BJ (cell line): ENCODE measurements around the gene TENT4A. TPM values are rescaled to one million over a fixed set of nuclear protein-coding genes. Genes with fewer than 3 reads are reported as not detected.

Experiments
- CTCF ChIA-PET: fragments of 350-600 bp; formaldehyde crosslinking; extraction: SDS; loops from one replicate; lab custom pipeline; 2021; ENCODE audit warnings: antibody characterized with exemption, inconsistent platforms; lab: Yijun Ruan, JAX
- POLR2A ChIA-PET: fragments of 300-600 bp; sonication (Branson Sonifier 250); formaldehyde crosslinking; extraction: SDS; loops from one replicate; lab custom pipeline; 2021; ENCODE audit warnings: antibody characterized with exemption; lab: Charles Lee
- DNase-seq: peaks from one replicate; pipeline ENCODE4 v3.0.0-alpha.2; 2011; ENCODE audit warnings: low read depth
- H3K27me3 ChIP-seq: 2 replicates; pipeline ENCODE4 v1.6.0; 2011; ENCODE audit warnings: low read length; ENCODE audit not compliant: control insufficient read depth, insufficient read depth
- H3K36me3 ChIP-seq: 2 replicates; pipeline ENCODE4 v1.5.1; 2011; ENCODE audit warnings: low read length; ENCODE audit not compliant: control insufficient read depth, insufficient read depth
- H3K4me3 ChIP-seq: 2 replicates; pipeline ENCODE4 v1.5.1; 2011; ENCODE audit warnings: low read depth, mild to moderate bottlenecking, control low read depth, low read length
- polyA plus RNA-seq: library from polyadenylated mRNA; depleted of rRNA; stranded (reverse); fragments of >200 nt; gene quantifications from 2 replicates; pipeline ENCODE4 v1.2.3, GENCODE V29; 2011; rRNA removed
- TF ChIP-seq, protein P1 (sequence below): IDR thresholded peaks from 2 replicates; pipeline ENCODE4 v1.5.1; 2011; ENCODE audit warnings: low read depth, mild to moderate bottlenecking, control low read depth, inconsistent platforms, low read length, moderate library complexity; ENCODE audit not compliant: insufficient read depth

Gene TENT4A
- polyA plus RNA-seq, 1 experiment: 4.0 TPM

DNA sequence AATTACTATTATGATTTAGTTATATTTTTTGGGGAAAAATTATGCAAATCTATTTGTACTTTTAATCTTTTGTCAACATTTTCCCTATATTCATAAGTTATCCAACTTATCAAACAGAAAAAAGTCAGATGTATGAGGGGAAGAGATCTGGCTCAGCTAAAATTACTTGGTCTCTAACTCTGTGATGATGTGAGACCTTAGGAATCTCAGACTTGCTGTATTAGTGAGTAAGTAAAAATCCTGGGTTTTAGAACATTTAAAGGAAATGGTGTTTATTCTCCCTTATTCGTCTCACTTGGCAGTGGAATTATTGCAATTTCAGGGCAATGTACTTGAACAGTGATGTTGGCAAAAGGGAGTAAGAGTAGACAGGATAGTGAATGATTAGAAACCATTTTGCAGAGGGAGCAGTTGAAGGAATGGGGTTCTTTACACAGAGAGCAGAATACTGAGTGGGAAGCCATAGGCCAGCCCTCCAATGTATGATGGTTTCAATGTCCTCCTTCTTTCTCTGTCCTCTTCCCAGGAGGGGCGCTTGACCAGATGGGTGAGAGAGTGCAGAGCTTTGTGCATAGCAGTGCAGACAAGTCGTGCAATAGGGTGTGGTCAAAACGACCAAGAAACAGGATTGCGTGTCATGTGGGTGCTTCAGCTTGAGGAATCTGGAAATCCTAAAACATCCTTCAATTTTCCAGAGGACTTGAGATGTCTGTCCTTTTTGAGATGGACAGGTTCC lies 91.7 kb downstream of the TENT4A start:
- Histone ChIP-seq H3K4me3 (no peak overlapping the region), H3K27me3 (no peaks in the 10 kb centered on the region), H3K36me3 (no peaks in the 10 kb centered on the region)
- DNase-seq: no peak
- TF ChIP-seq, protein P1, sequence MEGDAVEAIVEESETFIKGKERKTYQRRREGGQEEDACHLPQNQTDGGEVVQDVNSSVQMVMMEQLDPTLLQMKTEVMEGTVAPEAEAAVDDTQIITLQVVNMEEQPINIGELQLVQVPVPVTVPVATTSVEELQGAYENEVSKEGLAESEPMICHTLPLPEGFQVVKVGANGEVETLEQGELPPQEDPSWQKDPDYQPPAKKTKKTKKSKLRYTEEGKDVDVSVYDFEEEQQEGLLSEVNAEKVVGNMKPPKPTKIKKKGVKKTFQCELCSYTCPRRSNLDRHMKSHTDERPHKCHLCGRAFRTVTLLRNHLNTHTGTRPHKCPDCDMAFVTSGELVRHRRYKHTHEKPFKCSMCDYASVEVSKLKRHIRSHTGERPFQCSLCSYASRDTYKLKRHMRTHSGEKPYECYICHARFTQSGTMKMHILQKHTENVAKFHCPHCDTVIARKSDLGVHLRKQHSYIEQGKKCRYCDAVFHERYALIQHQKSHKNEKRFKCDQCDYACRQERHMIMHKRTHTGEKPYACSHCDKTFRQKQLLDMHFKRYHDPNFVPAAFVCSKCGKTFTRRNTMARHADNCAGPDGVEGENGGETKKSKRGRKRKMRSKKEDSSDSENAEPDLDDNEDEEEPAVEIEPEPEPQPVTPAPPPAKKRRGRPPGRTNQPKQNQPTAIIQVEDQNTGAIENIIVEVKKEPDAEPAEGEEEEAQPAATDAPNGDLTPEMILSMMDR: no peak
- CTCF ChIA-PET: interaction anchor here (0.7 to 1.2 kb wide), 3 partner anchors 10 to 1335 kb away, joined by 3 read pairs; no protein-coding TSS in a partner anchor
- POLR2A ChIA-PET: no interaction called here

DNA sequence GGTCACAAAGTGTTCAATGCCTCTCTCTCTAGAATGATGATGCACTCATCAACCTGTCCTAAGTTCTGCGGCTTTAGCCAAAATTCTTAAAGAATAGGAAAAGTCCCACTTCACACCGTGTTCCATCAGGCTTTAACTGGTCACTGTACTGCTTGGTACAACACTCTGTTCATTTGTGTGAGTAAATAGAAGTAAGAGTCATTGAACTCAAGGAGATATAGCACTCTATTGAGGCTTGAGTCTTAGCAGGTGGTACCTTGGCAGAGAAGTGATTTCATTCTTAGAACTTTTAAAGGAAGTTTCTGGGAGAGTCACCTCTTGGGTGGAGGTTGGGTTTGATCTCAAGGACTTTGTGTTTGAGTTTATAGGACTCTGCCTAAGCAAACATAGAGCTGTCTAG lies 92.6 kb downstream of the TENT4A start:
- TF ChIP-seq, protein P1: no peak
- H3K36me3 ChIP-seq: no peaks in the 10 kb centered on the region
- ChIA-PET CTCF (interaction anchor here (0.7 to 1.2 kb wide), 3 partner anchors 9 to 1336 kb away, joined by 3 read pairs; no protein-coding TSS in a partner anchor), POLR2A (no interaction called here)
- DNase-seq: no peak
- H3K27me3 ChIP-seq: no peaks in the 10 kb centered on the region
- H3K4me3 ChIP-seq: no peak overlapping the region

Other genes with a start within 250 kb of the TENT4A start
- gene NSUN2, start 80.4 kb upstream of the TENT4A start, polyA plus RNA-seq: 31.2 and 35.3 TPM in 2 replicates
- 18.7 and 20.9 TPM in 2 replicates for gene SRD5A1, start 80.0 kb upstream of the TENT4A start, polyA plus RNA-seq